ENCODE data around the gene TTLL3. TPM values are rescaled to one million over a fixed set of nuclear protein-coding genes. Genes with fewer than 3 reads are reported as not detected.
A peak's percentile ranks its signal among the peaks of the same experiment; 100 is the strongest.

The TTLL3 gene
- polyA plus RNA-seq, 3 donors: 1.1 to 196 (median 1.8) TPM

- H3K27ac Mint-ChIP-seq: no peak overlapping the region
- H3K9me3 Mint-ChIP-seq: no peaks in the 10 kb centered on the region
These were observed 33.0 kb upstream of the TTLL3 start for GRCh38 chr3:9776896-9777693.

GRCh38 chr3:9777694-9778021 lies 32.4 kb upstream of the TTLL3 start:
- no peak overlapping the region for H2AFZ ChIP-seq (ENCODE audit: insufficient read depth, low read depth, low read length, poor library complexity, severe bottlenecking)
- Mint-ChIP-seq H3K27ac (no peak overlapping the region), H3K36me3 (peaks cover 12 to 14% of the 10 kb centered on the region in 2 donors), H3K27me3 (ENCODE audit: low read depth in 3 of 3) (peaks cover under 1 to 4% (median 2%) of the 10 kb centered on the region in 3 donors), H3K9me3 (no peaks in the 10 kb centered on the region), H3K4me1 (peaks cover 61% of the 10 kb centered on the region), H3K4me3 (no peak overlapping the region)
- intact Hi-C loops (cut with micrococcal nuclease): no loop called here
- TF ChIP-seq CTCF (IDR thresholded peaks at IDR 0.05): no peak
- H3K79me2 ChIP-seq (ENCODE audit: insufficient read depth, low read length): peaks cover 4% of the 10 kb centered on the region
- H3K4me3 ChIP-seq (replicated peaks in 1 of 3; ENCODE audit: low read depth in 2 of 3, low read length in 3 of 3): no peak overlapping the region
- H3K27ac ChIP-seq (ENCODE audit: low read depth in 1 of 2, low read length in 2 of 2): no peak overlapping the region
- H3K27me3 ChIP-seq (ENCODE audit: control insufficient read depth in 2 of 2, insufficient read depth in 2 of 2, low read length in 2 of 2): no peaks in the 10 kb centered on the region
- H3K9me3 ChIP-seq (replicated peaks in 1 of 2; ENCODE audit: control insufficient read depth in 1 of 2, insufficient read depth in 1 of 2, low read length in 2 of 2): no peaks in the 10 kb centered on the region
- WGBS (ENCODE audit: insufficient coverage): no CpG with 5 or more reads among the region's 1 CpG
- no peaks in the 10 kb centered on the region for H4K20me1 ChIP-seq (ENCODE audit: insufficient read depth, low read length)
- peaks cover 0 to 3% of the 10 kb centered on the region in 2 donors for H3K36me3 ChIP-seq (replicated peaks in 1 of 2; ENCODE audit: control insufficient read depth in 1 of 2, insufficient read depth in 2 of 2, low read length in 2 of 2)
- no peak overlapping the region for H3K4me2 ChIP-seq (replicated peaks; ENCODE audit: extremely low read depth, low read length, poor library complexity, severe bottlenecking)
- peaks cover 59 to 61% of the 10 kb centered on the region in 2 donors for H3K4me1 ChIP-seq (ENCODE audit: control insufficient read depth in 1 of 2, insufficient read depth in 2 of 2, low read length in 2 of 2)
- no peak overlapping the region for H3K9ac ChIP-seq (ENCODE audit: insufficient read depth, low read length, poor library complexity, severe bottlenecking)
- DNase-seq: no peak

More at GRCh38 chr3:9776896-9777693, 33.0 kb upstream of the TTLL3 start:
- Mint-ChIP-seq H3K4me1 (peaks cover 56% of the 10 kb centered on the region), H3K4me3 (no peak overlapping the region), H3K36me3 (peaks cover 8 to 13% of the 10 kb centered on the region in 2 donors), H3K27me3 (ENCODE audit: low read depth in 3 of 3) (peaks cover 2 to 4% (median 3%) of the 10 kb centered on the region in 3 donors)
- intact Hi-C loops (cut with micrococcal nuclease): no loop called here
- peaks cover 53 to 55% of the 10 kb centered on the region in 2 donors for H3K4me1 ChIP-seq (ENCODE audit: control insufficient read depth in 1 of 2, insufficient read depth in 2 of 2, low read length in 2 of 2)
- H3K79me2 ChIP-seq (ENCODE audit: insufficient read depth, low read length): peaks cover 4% of the 10 kb centered on the region
- no peak for TF ChIP-seq CTCF (IDR thresholded peaks at IDR 0.05)
- H3K9ac ChIP-seq (ENCODE audit: insufficient read depth, low read length, poor library complexity, severe bottlenecking): no peak overlapping the region
- DNase-seq: no peak
- no peak overlapping the region for H2AFZ ChIP-seq (ENCODE audit: insufficient read depth, low read depth, low read length, poor library complexity, severe bottlenecking)
- 75% methylated on average over 1 of the region's 5 CpGs for WGBS (ENCODE audit: insufficient coverage)
- no peak overlapping the region for H3K4me3 ChIP-seq (replicated peaks in 1 of 3; ENCODE audit: low read depth in 2 of 3, low read length in 3 of 3)
- H4K20me1 ChIP-seq (ENCODE audit: insufficient read depth, low read length): no peaks in the 10 kb centered on the region
- H3K9me3 ChIP-seq (replicated peaks in 1 of 2; ENCODE audit: control insufficient read depth in 1 of 2, insufficient read depth in 1 of 2, low read length in 2 of 2): no peaks in the 10 kb centered on the region
- H3K27ac ChIP-seq (ENCODE audit: low read depth in 1 of 2, low read length in 2 of 2): no peak overlapping the region
- H3K36me3 ChIP-seq (replicated peaks in 1 of 2; ENCODE audit: control insufficient read depth in 1 of 2, insufficient read depth in 2 of 2, low read length in 2 of 2): no peaks in the 10 kb centered on the region
- no peaks in the 10 kb centered on the region for H3K27me3 ChIP-seq (ENCODE audit: control insufficient read depth in 2 of 2, insufficient read depth in 2 of 2, low read length in 2 of 2)
- peak overlapping the region; percentile 10 for H3K4me2 ChIP-seq (replicated peaks; ENCODE audit: extremely low read depth, low read length, poor library complexity, severe bottlenecking)

All from CD14-positive monocyte (primary cell).